Activated naive CD8-positive, alpha-beta T cell treated with anti-CD3 and anti-CD28 coated beads for 36 hours (primary cell): ENCODE data around the gene EPN3. TPM values are rescaled to one million over a fixed set of nuclear protein-coding genes. Genes with fewer than 3 reads are reported as not detected.

Experiments used
- DNase-seq: peaks from one replicate; pipeline ENCODE4 v3.0.0; 2021
- H3K27ac Mint-ChIP-seq: one replicate; pipeline ENCODE4 v1.8.0; 2022; ENCODE audit warnings: mild to moderate bottlenecking, moderate library complexity, mixed read lengths
- H3K27me3 Mint-ChIP-seq: one replicate; pipeline ENCODE4 v1.8.0; 2022; ENCODE audit warnings: mild to moderate bottlenecking, mixed read lengths
- H3K36me3 Mint-ChIP-seq: one replicate; pipeline ENCODE4 v1.8.0; 2021; ENCODE audit warnings: mild to moderate bottlenecking, mixed read lengths
- H3K4me1 Mint-ChIP-seq: one replicate; pipeline ENCODE4 v1.8.0; 2021; ENCODE audit warnings: mixed read lengths
- H3K4me3 Mint-ChIP-seq: one replicate; pipeline ENCODE4 v1.8.0; 2022; ENCODE audit warnings: mild to moderate bottlenecking, moderate library complexity, mixed read lengths
- H3K9me3 Mint-ChIP-seq: one replicate; pipeline ENCODE4 v1.8.0; 2022; ENCODE audit warnings: mixed read lengths
- total RNA-seq, 2 experiments: library from RNA; stranded (reverse); gene quantifications; one replicate each; pipeline ENCODE4 v1.2.3, GENCODE V29; 2021

EPN3 gene
- total RNA-seq, 2 experiments from 2014 or later = not detected

- no peaks in the 10 kb centered on the region for H3K36me3 Mint-ChIP-seq
- no peak overlapping the region for H3K4me3 Mint-ChIP-seq
- no peaks in the 10 kb centered on the region for H3K4me1 Mint-ChIP-seq
- peaks cover 7% of the 10 kb centered on the region for H3K27me3 Mint-ChIP-seq
- no peak for DNase-seq
- H3K27ac Mint-ChIP-seq = no peak overlapping the region
- no peaks in the 10 kb centered on the region for H3K9me3 Mint-ChIP-seq
These were observed 43.2 kb downstream of the EPN3 start for GRCh38 chr17:50575581-50576210.

- Mint-ChIP-seq H3K4me3 (no peak overlapping the region), H3K36me3 (no peaks in the 10 kb centered on the region), H3K27me3 (peaks cover 8% of the 10 kb centered on the region), H3K4me1 (no peaks in the 10 kb centered on the region), H3K9me3 (no peaks in the 10 kb centered on the region), H3K27ac (no peak overlapping the region)
- no peak for DNase-seq
These were observed 44.3 kb downstream of the EPN3 start for GRCh38 chr17:50576864-50577263.

- Mint-ChIP-seq H3K4me1 (no peaks in the 10 kb centered on the region), H3K27me3 (peaks cover 8% of the 10 kb centered on the region), H3K4me3 (no peak overlapping the region), H3K27ac (no peak overlapping the region), H3K36me3 (no peaks in the 10 kb centered on the region), H3K9me3 (no peaks in the 10 kb centered on the region)
- no peak for DNase-seq
These were observed 45.0 kb downstream of the EPN3 start for GRCh38 chr17:50577451-50577954.

GRCh38 chr17:50578173-50578572 is 45.6 kb downstream of the EPN3 start:
- no peak for DNase-seq
- Mint-ChIP-seq H3K27me3 (peaks cover 8% of the 10 kb centered on the region), H3K9me3 (no peaks in the 10 kb centered on the region), H3K4me1 (no peaks in the 10 kb centered on the region), H3K27ac (no peak overlapping the region), H3K36me3 (no peaks in the 10 kb centered on the region), H3K4me3 (no peak overlapping the region)

GRCh38 chr17:50579399-50579798 is 46.9 kb downstream of the EPN3 start:
- Mint-ChIP-seq H3K27ac (no peak overlapping the region), H3K4me3 (no peak overlapping the region), H3K36me3 (no peaks in the 10 kb centered on the region), H3K9me3 (no peaks in the 10 kb centered on the region), H3K4me1 (no peaks in the 10 kb centered on the region), H3K27me3 (peaks cover 13% of the 10 kb centered on the region)
- no peak for DNase-seq

GRCh38 chr17:50580646-50581045 is 48.1 kb downstream of the EPN3 start:
- Mint-ChIP-seq H3K4me3 (no peak overlapping the region), H3K27me3 (peaks cover 13% of the 10 kb centered on the region), H3K4me1 (no peaks in the 10 kb centered on the region), H3K9me3 (no peaks in the 10 kb centered on the region), H3K36me3 (no peaks in the 10 kb centered on the region), H3K27ac (no peak overlapping the region)
- no peak for DNase-seq

GRCh38 chr17:50581316-50581715 is 48.8 kb downstream of the EPN3 start:
- Mint-ChIP-seq H3K4me1 (no peaks in the 10 kb centered on the region), H3K36me3 (no peaks in the 10 kb centered on the region), H3K27me3 (peaks cover 13% of the 10 kb centered on the region), H3K9me3 (no peaks in the 10 kb centered on the region), H3K27ac (no peak overlapping the region), H3K4me3 (no peak overlapping the region)
- no peak for DNase-seq

- Mint-ChIP-seq H3K27ac (no peak overlapping the region), H3K4me1 (no peaks in the 10 kb centered on the region), H3K9me3 (no peaks in the 10 kb centered on the region), H3K36me3 (no peaks in the 10 kb centered on the region), H3K27me3 (peaks cover 13% of the 10 kb centered on the region), H3K4me3 (no peak overlapping the region)
- no peak for DNase-seq
These were observed 50.2 kb downstream of the EPN3 start for GRCh38 chr17:50582741-50583140.

- Mint-ChIP-seq H3K9me3 (no peaks in the 10 kb centered on the region), H3K27ac (no peak overlapping the region), H3K27me3 (peaks cover 13% of the 10 kb centered on the region), H3K36me3 (no peaks in the 10 kb centered on the region), H3K4me3 (no peak overlapping the region), H3K4me1 (no peaks in the 10 kb centered on the region)
- DNase-seq = no peak
These were observed 51.1 kb downstream of the EPN3 start for GRCh38 chr17:50583641-50584040.

GRCh38 chr17:50584116-50584515 is 51.6 kb downstream of the EPN3 start:
- no peak overlapping the region for H3K4me3 Mint-ChIP-seq
- no peak overlapping the region for H3K27ac Mint-ChIP-seq
- H3K9me3 Mint-ChIP-seq = no peaks in the 10 kb centered on the region
- no peak for DNase-seq
- no peaks in the 10 kb centered on the region for H3K36me3 Mint-ChIP-seq
- H3K4me1 Mint-ChIP-seq = no peaks in the 10 kb centered on the region
- peaks cover 9% of the 10 kb centered on the region for H3K27me3 Mint-ChIP-seq

GRCh38 chr17:50584749-50585148 is 52.2 kb downstream of the EPN3 start:
- no peak overlapping the region for H3K27ac Mint-ChIP-seq
- H3K9me3 Mint-ChIP-seq = no peaks in the 10 kb centered on the region
- no peaks in the 10 kb centered on the region for H3K4me1 Mint-ChIP-seq
- DNase-seq = no peak
- peaks cover 9% of the 10 kb centered on the region for H3K27me3 Mint-ChIP-seq
- H3K4me3 Mint-ChIP-seq = no peak overlapping the region
- H3K36me3 Mint-ChIP-seq = no peaks in the 10 kb centered on the region

GRCh38 chr17:50585346-50585745 is 52.8 kb downstream of the EPN3 start:
- Mint-ChIP-seq H3K4me1 (no peaks in the 10 kb centered on the region), H3K36me3 (no peaks in the 10 kb centered on the region)

GRCh38 chr17:50585891-50586290 is 53.4 kb downstream of the EPN3 start:
- no peak for DNase-seq
- no peaks in the 10 kb centered on the region for H3K4me1 Mint-ChIP-seq
- H3K27me3 Mint-ChIP-seq = peaks cover 7% of the 10 kb centered on the region
- H3K9me3 Mint-ChIP-seq = no peaks in the 10 kb centered on the region
- H3K4me3 Mint-ChIP-seq = no peak overlapping the region
- no peak overlapping the region for H3K27ac Mint-ChIP-seq
- no peaks in the 10 kb centered on the region for H3K36me3 Mint-ChIP-seq

More at GRCh38 chr17:50585346-50585745, 52.8 kb downstream of the EPN3 start:
- H3K27me3 Mint-ChIP-seq = peaks cover 9% of the 10 kb centered on the region
- no peak overlapping the region for H3K4me3 Mint-ChIP-seq
- H3K9me3 Mint-ChIP-seq = no peaks in the 10 kb centered on the region
- DNase-seq = no peak
- H3K27ac Mint-ChIP-seq = no peak overlapping the region

- Mint-ChIP-seq H3K4me3 (no peak overlapping the region), H3K27me3 (peaks cover 5% of the 10 kb centered on the region), H3K36me3 (no peaks in the 10 kb centered on the region), H3K9me3 (no peaks in the 10 kb centered on the region), H3K4me1 (no peaks in the 10 kb centered on the region), H3K27ac (no peak overlapping the region)
- DNase-seq = no peak
These were observed 54.1 kb downstream of the EPN3 start for GRCh38 chr17:50586421-50587247.

- Mint-ChIP-seq H3K4me1 (no peaks in the 10 kb centered on the region), H3K9me3 (no peaks in the 10 kb centered on the region)
These were observed 55.0 kb downstream of the EPN3 start for GRCh38 chr17:50587571-50587970.

More at GRCh38 chr17:50587571-50587970, 55.0 kb downstream of the EPN3 start:
- no peak overlapping the region for H3K27ac Mint-ChIP-seq
- H3K4me3 Mint-ChIP-seq = no peak overlapping the region
- H3K36me3 Mint-ChIP-seq = no peaks in the 10 kb centered on the region
- peaks cover 5% of the 10 kb centered on the region for H3K27me3 Mint-ChIP-seq
- no peak for DNase-seq
